ENCODE data around the gene SPP2.

- TF ChIP-seq MAX (CRISPR knock-in tag; IDR thresholded peaks at IDR 0.05) (no peak), CTCF (IDR thresholded peaks at IDR 0.05) (no peak), ZNF425 (CRISPR knock-in tag; conservative IDR thresholded peaks at IDR 0.05) (no peak), ELF4 (CRISPR knock-in tag; IDR thresholded peaks at IDR 0.05; ENCODE audit: low read depth) (no peak), TEAD4 (CRISPR knock-in tag; IDR thresholded peaks at IDR 0.05) (no peak), ATF1 (CRISPR knock-in tag; IDR thresholded peaks at IDR 0.05) (no peak), ERG (CRISPR knock-in tag; IDR thresholded peaks at IDR 0.05) (no peak), FOXK1 (CRISPR knock-in tag; IDR thresholded peaks at IDR 0.05) (no peak)
These were observed 22.0 kb downstream of the SPP2 start for GRCh38 chr2:234072454-234072853.

Data from WTC11 (cell line).